ENCODE measurements around the gene TRMT61B.

The TRMT61B gene

DNA sequence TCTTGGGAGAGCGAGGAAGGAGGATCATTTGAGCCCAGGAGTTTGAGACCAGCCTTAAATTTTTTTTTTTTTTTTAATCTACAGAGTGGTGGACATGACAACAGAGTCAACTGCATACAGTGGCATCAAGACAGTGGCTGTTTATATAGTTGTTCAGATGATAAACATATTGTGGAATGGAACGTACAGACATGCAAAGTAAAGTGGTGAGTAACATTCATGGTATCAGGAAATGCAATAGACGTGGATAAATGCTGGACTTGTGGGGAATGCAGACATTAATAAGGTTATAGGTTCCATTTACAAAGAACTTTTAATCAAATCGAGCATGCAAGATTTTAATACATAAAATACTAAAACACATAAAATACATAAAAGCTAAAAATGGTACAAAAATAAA is 36.3 kb upstream of the TRMT61B start:
- Mint-ChIP-seq H3K9me3 (no peaks in the 10 kb centered on the region), H3K4me1 (no peaks in the 10 kb centered on the region)
- TF ChIP-seq, protein P1, sequence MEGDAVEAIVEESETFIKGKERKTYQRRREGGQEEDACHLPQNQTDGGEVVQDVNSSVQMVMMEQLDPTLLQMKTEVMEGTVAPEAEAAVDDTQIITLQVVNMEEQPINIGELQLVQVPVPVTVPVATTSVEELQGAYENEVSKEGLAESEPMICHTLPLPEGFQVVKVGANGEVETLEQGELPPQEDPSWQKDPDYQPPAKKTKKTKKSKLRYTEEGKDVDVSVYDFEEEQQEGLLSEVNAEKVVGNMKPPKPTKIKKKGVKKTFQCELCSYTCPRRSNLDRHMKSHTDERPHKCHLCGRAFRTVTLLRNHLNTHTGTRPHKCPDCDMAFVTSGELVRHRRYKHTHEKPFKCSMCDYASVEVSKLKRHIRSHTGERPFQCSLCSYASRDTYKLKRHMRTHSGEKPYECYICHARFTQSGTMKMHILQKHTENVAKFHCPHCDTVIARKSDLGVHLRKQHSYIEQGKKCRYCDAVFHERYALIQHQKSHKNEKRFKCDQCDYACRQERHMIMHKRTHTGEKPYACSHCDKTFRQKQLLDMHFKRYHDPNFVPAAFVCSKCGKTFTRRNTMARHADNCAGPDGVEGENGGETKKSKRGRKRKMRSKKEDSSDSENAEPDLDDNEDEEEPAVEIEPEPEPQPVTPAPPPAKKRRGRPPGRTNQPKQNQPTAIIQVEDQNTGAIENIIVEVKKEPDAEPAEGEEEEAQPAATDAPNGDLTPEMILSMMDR (IDR thresholded peaks at IDR 0.05; ENCODE audit: unreplicated experiment in 3 of 3): no peak

DNA sequence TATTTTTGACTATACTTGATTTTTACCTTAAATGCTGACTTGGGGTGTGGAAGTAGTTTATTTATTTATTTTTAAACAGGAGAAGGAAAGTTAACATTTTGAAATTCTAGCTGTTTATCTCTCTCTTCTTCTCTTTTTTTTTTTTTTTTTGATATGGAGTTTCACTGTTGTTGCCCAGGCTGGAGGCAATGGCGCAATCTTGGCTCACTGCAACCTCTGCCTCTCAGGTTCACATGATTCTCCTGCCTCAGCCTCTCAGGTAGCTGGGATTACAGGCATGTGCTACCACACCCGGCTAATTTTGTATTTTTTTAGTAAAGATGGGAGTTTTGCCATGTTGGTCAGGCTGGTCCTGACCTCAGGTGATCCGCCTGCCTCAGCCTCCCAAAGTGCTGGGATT is 35.4 kb upstream of the TRMT61B start:
- H3K4me3 Mint-ChIP-seq: no peak overlapping the region
- peaks cover 66% of the 10 kb centered on the region for H3K36me3 Mint-ChIP-seq (ENCODE audit: low read depth)

More for the DNA sequence above, 36.3 kb upstream of the TRMT61B start:
- no peak overlapping the region for H3K27ac Mint-ChIP-seq
- peaks cover 68% of the 10 kb centered on the region for H3K36me3 Mint-ChIP-seq (ENCODE audit: low read depth)
- no peaks in the 10 kb centered on the region for H3K27me3 Mint-ChIP-seq (ENCODE audit: low read depth)
- no peak overlapping the region for H3K4me3 Mint-ChIP-seq

GRCh38 chr2:28904802-28905457 is 34.8 kb upstream of the TRMT61B start:
- peaks cover 62% of the 10 kb centered on the region for H3K36me3 Mint-ChIP-seq (ENCODE audit: low read depth)
- H3K4me3 Mint-ChIP-seq: no peak overlapping the region
- peaks cover 5% of the 10 kb centered on the region for H3K4me1 Mint-ChIP-seq
- H3K27ac Mint-ChIP-seq: peak overlapping the region in 1 of 3 experiments; percentile 24
- no peaks in the 10 kb centered on the region for H3K9me3 Mint-ChIP-seq
- no peaks in the 10 kb centered on the region for H3K27me3 Mint-ChIP-seq (ENCODE audit: low read depth)
- TF ChIP-seq, protein P1 (IDR thresholded peaks at IDR 0.05; ENCODE audit: unreplicated experiment in 3 of 3): no peak

More for the DNA sequence above, 35.4 kb upstream of the TRMT61B start:
- Mint-ChIP-seq H3K27ac (peak overlapping the region in 1 of 3 experiments; percentile 24), H3K4me1 (peaks cover 5% of the 10 kb centered on the region), H3K9me3 (no peaks in the 10 kb centered on the region), H3K27me3 (ENCODE audit: low read depth) (no peaks in the 10 kb centered on the region)
- TF ChIP-seq, protein P1 (IDR thresholded peaks at IDR 0.05; ENCODE audit: unreplicated experiment in 3 of 3): no peak

- no peaks in the 10 kb centered on the region for H3K27me3 Mint-ChIP-seq (ENCODE audit: low read depth)
- H3K9me3 Mint-ChIP-seq: no peaks in the 10 kb centered on the region
- H3K36me3 Mint-ChIP-seq (ENCODE audit: low read depth): peaks cover 56% of the 10 kb centered on the region
- H3K4me1 Mint-ChIP-seq: peaks cover 5% of the 10 kb centered on the region
- no peak overlapping the region for H3K27ac Mint-ChIP-seq
- H3K4me3 Mint-ChIP-seq: no peak overlapping the region
- TF ChIP-seq, protein P1 (IDR thresholded peaks at IDR 0.05; ENCODE audit: unreplicated experiment in 3 of 3): no peak
Observed at GRCh38 chr2:28904295-28904694, 34.2 kb upstream of the TRMT61B start.

DNA sequence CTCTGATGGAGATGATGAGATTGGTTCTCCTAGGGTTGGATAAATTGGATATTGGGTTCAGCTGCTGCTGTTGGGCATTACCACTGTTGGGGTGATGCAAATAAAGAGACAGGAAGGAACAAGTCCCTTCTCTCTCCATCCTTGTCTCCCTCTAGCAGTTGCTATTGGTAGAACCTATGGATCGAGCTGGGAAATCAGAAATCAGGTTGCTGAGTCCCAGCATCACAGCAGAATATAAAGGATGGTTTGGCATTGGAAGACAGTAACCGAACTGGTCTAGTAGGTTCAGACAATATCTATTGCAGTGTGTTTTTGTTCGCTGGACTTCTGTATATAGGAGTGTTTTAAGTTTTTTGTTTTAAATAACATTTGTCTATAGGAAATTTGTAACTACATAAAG is 32.5 kb upstream of the TRMT61B start:
- Mint-ChIP-seq H3K9me3 (no peaks in the 10 kb centered on the region), H3K4me3 (no peak overlapping the region), H3K4me1 (peaks cover 16% of the 10 kb centered on the region), H3K27ac (no peak overlapping the region), H3K27me3 (ENCODE audit: low read depth) (no peaks in the 10 kb centered on the region), H3K36me3 (ENCODE audit: low read depth) (peaks cover 39% of the 10 kb centered on the region)
- TF ChIP-seq, protein P1 (IDR thresholded peaks at IDR 0.05; ENCODE audit: unreplicated experiment in 3 of 3): no peak

DNA sequence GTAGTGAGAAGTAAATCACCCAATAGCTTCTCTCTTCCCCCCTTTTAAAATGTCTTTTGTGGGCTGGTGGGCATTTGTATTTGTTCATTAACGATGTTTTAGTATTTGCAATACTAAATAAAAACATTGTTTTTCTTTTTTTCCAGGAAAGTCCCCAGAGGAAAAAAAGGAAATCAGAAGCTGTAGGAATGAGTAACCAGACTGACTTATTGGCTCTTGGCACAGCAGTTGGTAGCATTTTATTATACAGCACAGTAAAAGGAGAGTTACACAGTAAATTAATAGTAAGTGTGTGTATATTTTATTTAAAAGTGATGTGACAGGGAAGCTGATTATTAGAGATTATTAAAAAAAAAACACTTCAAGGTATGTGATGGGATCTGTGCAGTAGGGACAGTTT is 31.7 kb upstream of the TRMT61B start:
- peaks cover 35% of the 10 kb centered on the region for H3K36me3 Mint-ChIP-seq (ENCODE audit: low read depth)
- H3K27me3 Mint-ChIP-seq (ENCODE audit: low read depth): no peaks in the 10 kb centered on the region
- no peaks in the 10 kb centered on the region for H3K9me3 Mint-ChIP-seq
- TF ChIP-seq, protein P1 (IDR thresholded peaks at IDR 0.05; ENCODE audit: unreplicated experiment in 3 of 3): no peak
- no peak overlapping the region for H3K27ac Mint-ChIP-seq
- H3K4me1 Mint-ChIP-seq: peaks cover 23% of the 10 kb centered on the region
- no peak overlapping the region for H3K4me3 Mint-ChIP-seq

All from nephron (organoid).